Measurements from ENCODE around the gene TAF5L.
A peak's percentile ranks its signal among the peaks of the same experiment; 100 is the strongest.
"Not testable (repeated sequence)": the region's sequence is repeated elsewhere in the genome, so short reads cannot be mapped to it uniquely, and the experiment has no call there.

TAF5L gene

GRCh38 chr1:229642376-229642775 lies 16.5 kb upstream of the TAF5L start:
- DNase-seq (ENCODE audit: low read depth), result no peak

GRCh38 chr1:229641306-229641705 lies 15.4 kb upstream of the TAF5L start:
- DNase-seq (ENCODE audit: low read depth), result no peak

- no peak for DNase-seq (ENCODE audit: low read depth)
These were observed 14.5 kb upstream of the TAF5L start for GRCh38 chr1:229640455-229640854.

- no peak for DNase-seq (ENCODE audit: low read depth)
These were observed 11.8 kb upstream of the TAF5L start for GRCh38 chr1:229637746-229638145.

GRCh38 chr1:229636042-229636441 lies 10.1 kb upstream of the TAF5L start:
- DNase-seq (ENCODE audit: low read depth), result no peak

- DNase-seq (ENCODE audit: low read depth), result no peak
These were observed 6.0 kb upstream of the TAF5L start for GRCh38 chr1:229631966-229632365.

- DNase-seq (ENCODE audit: low read depth), result no peak
These were observed 5.2 kb upstream of the TAF5L start for GRCh38 chr1:229631148-229631547.

GRCh38 chr1:229629261-229629660 lies 3.3 kb upstream of the TAF5L start:
- no peak for DNase-seq (ENCODE audit: low read depth)

GRCh38 chr1:229627003-229627402 lies 1.1 kb upstream of the TAF5L start:
- no peak for DNase-seq (ENCODE audit: low read depth)

- no peak for DNase-seq (ENCODE audit: low read depth)
These were observed 629 bp downstream of the TAF5L start for GRCh38 chr1:229625071-229625914.

GRCh38 chr1:229624521-229625070 lies 1.3 kb downstream of the TAF5L start:
- DNase-seq (ENCODE audit: low read depth), result no peak

GRCh38 chr1:229623838-229624237 lies 2.1 kb downstream of the TAF5L start:
- DNase-seq (ENCODE audit: low read depth), result no peak

GRCh38 chr1:229623225-229623624 lies 2.7 kb downstream of the TAF5L start:
- no peak for DNase-seq (ENCODE audit: low read depth)

- not testable (repeated sequence) for DNase-seq (ENCODE audit: low read depth)
These were observed 3.2 kb downstream of the TAF5L start for GRCh38 chr1:229622641-229623120.

GRCh38 chr1:229621663-229622062 lies 4.3 kb downstream of the TAF5L start:
- no peak for DNase-seq (ENCODE audit: low read depth)

- peak; percentile 26 for DNase-seq (ENCODE audit: low read depth)
These were observed 5.0 kb downstream of the TAF5L start for GRCh38 chr1:229620876-229621275.

- DNase-seq (ENCODE audit: low read depth), result no peak
These were observed 6.3 kb downstream of the TAF5L start for GRCh38 chr1:229619614-229620013.

- DNase-seq (ENCODE audit: low read depth), result no peak
These were observed 6.9 kb downstream of the TAF5L start for GRCh38 chr1:229619002-229619401.

GRCh38 chr1:229617351-229618100 lies 8.4 kb downstream of the TAF5L start:
- DNase-seq (ENCODE audit: low read depth), result no peak

GRCh38 chr1:229614701-229615100 lies 11.2 kb downstream of the TAF5L start:
- DNase-seq (ENCODE audit: low read depth), result no peak

GRCh38 chr1:229613938-229614337 lies 12.0 kb downstream of the TAF5L start:
- DNase-seq (ENCODE audit: low read depth), result no peak

GRCh38 chr1:229608590-229608989 lies 17.3 kb downstream of the TAF5L start:
- DNase-seq (ENCODE audit: low read depth), result no peak

GRCh38 chr1:229607370-229607769 lies 18.6 kb downstream of the TAF5L start:
- DNase-seq (ENCODE audit: low read depth), result no peak
